Measurements from ENCODE around the gene TMEM272.

DNA sequence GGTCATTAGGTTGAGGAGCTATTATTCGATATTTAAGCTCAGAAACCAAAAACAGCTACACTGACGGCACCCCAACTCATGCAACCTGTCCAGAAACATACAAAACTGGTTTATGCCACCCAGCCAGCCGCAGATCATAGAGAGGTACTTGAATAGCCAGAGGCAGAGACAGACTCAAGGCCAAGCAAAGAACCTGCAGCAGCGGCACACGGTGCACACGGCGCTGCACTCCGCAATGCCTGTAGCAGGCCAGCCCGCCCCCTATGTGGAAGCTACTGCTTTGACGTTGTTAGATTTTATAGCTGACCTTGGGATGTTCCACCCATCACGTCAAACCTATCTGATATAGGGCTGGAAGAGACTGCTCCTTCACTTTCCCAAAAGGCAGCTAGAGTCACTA, 29.1 kb downstream of the TMEM272 start:
- TF ChIP-seq CSDC2 (CRISPR knock-in tag; IDR thresholded peaks at IDR 0.05) (no peak), RARB (CRISPR knock-in tag; IDR thresholded peaks at IDR 0.05) (no peak), BACH2 (CRISPR knock-in tag; IDR thresholded peaks at IDR 0.05; ENCODE audit: borderline replicate concordance) (no peak), OSR1 (CRISPR knock-in tag; IDR thresholded peaks at IDR 0.05) (no peak), ZNF8 (CRISPR knock-in tag; IDR thresholded peaks at IDR 0.05) (no peak), SNAI2 (CRISPR knock-in tag; IDR thresholded peaks at IDR 0.05) (no peak), ZFP3 (CRISPR knock-in tag; IDR thresholded peaks at IDR 0.05) (no peak), ZFP30 (CRISPR knock-in tag; IDR thresholded peaks at IDR 0.05) (no peak)
- TF ChIP-seq, protein P1, sequence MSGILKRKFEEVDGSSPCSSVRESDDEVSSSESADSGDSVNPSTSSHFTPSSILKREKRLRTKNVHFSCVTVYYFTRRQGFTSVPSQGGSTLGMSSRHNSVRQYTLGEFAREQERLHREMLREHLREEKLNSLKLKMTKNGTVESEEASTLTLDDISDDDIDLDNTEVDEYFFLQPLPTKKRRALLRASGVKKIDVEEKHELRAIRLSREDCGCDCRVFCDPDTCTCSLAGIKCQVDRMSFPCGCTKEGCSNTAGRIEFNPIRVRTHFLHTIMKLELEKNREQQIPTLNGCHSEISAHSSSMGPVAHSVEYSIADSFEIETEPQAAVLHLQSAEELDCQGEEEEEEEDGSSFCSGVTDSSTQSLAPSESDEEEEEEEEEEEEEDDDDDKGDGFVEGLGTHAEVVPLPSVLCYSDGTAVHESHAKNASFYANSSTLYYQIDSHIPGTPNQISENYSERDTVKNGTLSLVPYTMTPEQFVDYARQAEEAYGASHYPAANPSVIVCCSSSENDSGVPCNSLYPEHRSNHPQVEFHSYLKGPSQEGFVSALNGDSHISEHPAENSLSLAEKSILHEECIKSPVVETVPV (CRISPR knock-in tag; IDR thresholded peaks at IDR 0.05), result no peak
